H1 (cell line): Measurements from ENCODE around the gene DYDC2. TPM values are rescaled to one million over a fixed set of nuclear protein-coding genes. Genes with fewer than 3 reads are reported as not detected.

Source experiments
- CTCF ChIA-PET: fragments of 300-600 bp; sonication (Branson Sonifier 250); formaldehyde crosslinking; loops from one replicate; lab custom pipeline; 2021; ENCODE audit not compliant: partially characterized antibody; lab: Charles Lee
- POLR2A ChIA-PET: fragments of 300-600 bp; sonication (Branson Sonifier 250); formaldehyde crosslinking; loops from one replicate; lab custom pipeline; 2021; ENCODE audit warnings: inconsistent platforms; ENCODE audit not compliant: partially characterized antibody; lab: Charles Lee
- DNase-seq, 2 experiments: peaks; one replicate each; pipeline versions ENCODE4 v3.0.0 to v3.0.0-alpha.2; 2010 to 2022; ENCODE audit warnings: low spot score in 2 of 2, low read depth in 1 of 2, mixed read lengths in 1 of 2
- FAIRE-seq: peaks from 2 replicates; lab custom pipeline; 2011; peaks lifted over from hg19 to GRCh38; lab: Jason Lieb, UNC
- H2AFZ ChIP-seq: 2 replicates; pipeline ENCODE4 v1.8.1; 2012; ENCODE audit warnings: low read length, inconsistent platforms
- H2AK5ac ChIP-seq: 2 replicates; pipeline ENCODE4 v1.6.1; 2013; ENCODE audit warnings: low read depth, low read length
- H2BK120ac ChIP-seq: replicated peaks from 2 replicates; pipeline ENCODE3; 2013; ENCODE audit warnings: low read depth, low read length, inconsistent platforms
- H2BK12ac ChIP-seq: 2 replicates; pipeline ENCODE4 v1.6.1; 2013; ENCODE audit warnings: low read depth, low read length
- H2BK15ac ChIP-seq: 2 replicates; pipeline ENCODE4 v1.6.1; 2013; ENCODE audit warnings: low read length
- H2BK20ac ChIP-seq: 2 replicates; pipeline ENCODE4 v1.6.1; 2013; ENCODE audit warnings: low read length
- H2BK5ac ChIP-seq: 2 replicates; pipeline ENCODE4 v1.6.1; 2013; ENCODE audit warnings: low read depth, low read length
- H3K14ac ChIP-seq: 2 replicates; pipeline ENCODE4 v1.6.1; 2013; ENCODE audit warnings: inconsistent platforms; ENCODE audit not compliant: insufficient read length
- H3K18ac ChIP-seq: 2 replicates; pipeline ENCODE4 v1.6.1; 2013; ENCODE audit warnings: low read length; ENCODE audit errors: extremely low read depth
- H3K23ac ChIP-seq: 2 replicates; pipeline ENCODE4 v1.6.1; 2013; ENCODE audit warnings: inconsistent platforms; ENCODE audit not compliant: insufficient read length
- H3K23me2 ChIP-seq: 2 replicates; pipeline ENCODE4 v1.6.1; 2013; ENCODE audit warnings: low read depth, low read length
- H3K27ac ChIP-seq: 2 replicates; pipeline ENCODE4 v1.6.1; 2011; ENCODE audit warnings: low read depth, low read length, inconsistent platforms
- H3K27me3 ChIP-seq, 4 experiments: replicated peaks in 1 of 4; 1 replicate in 1 of 4; 2 replicates in 3 of 4; pipeline versions ENCODE4 v1.6.1 to v1.8.1; 2011 to 2013; ENCODE audit warnings: low read length in 3 of 4, mild to moderate bottlenecking in 3 of 4, inconsistent platforms in 2 of 4, mixed read lengths in 2 of 4, moderate library complexity in 1 of 4; ENCODE audit not compliant: control insufficient read depth in 3 of 4, insufficient read depth in 3 of 4; ENCODE audit errors: extremely low read depth in 1 of 4
- H3K36me3 ChIP-seq, 4 experiments: 2 replicates each; pipeline versions ENCODE4 v1.6.1 to v1.8.1; 2011 to 2013; ENCODE audit warnings: mild to moderate bottlenecking in 4 of 4, low read length in 3 of 4, moderate library complexity in 2 of 4, control low read depth in 1 of 4, inconsistent platforms in 1 of 4; ENCODE audit not compliant: insufficient read depth in 4 of 4, control insufficient read depth in 2 of 4
- H3K4ac ChIP-seq: replicated peaks from 2 replicates; pipeline ENCODE3; 2013; ENCODE audit warnings: low read length, low read depth, mixed read lengths, inconsistent platforms; ENCODE audit not compliant: insufficient read length
- H3K4me1 ChIP-seq, 4 experiments: replicated peaks in 1 of 4; 1 replicate in 1 of 4; 2 replicates in 3 of 4; pipeline versions ENCODE4 v1.6.1 to v1.8.1; 2011 to 2013; ENCODE audit warnings: low read length in 3 of 4, inconsistent platforms in 2 of 4, mixed read lengths in 1 of 4; ENCODE audit not compliant: insufficient read depth in 4 of 4, control insufficient read depth in 3 of 4
- H3K4me2 ChIP-seq, 2 experiments: 2 replicates each; pipeline versions ENCODE4 v1.6.1 to v1.8.1; 2011 to 2013; ENCODE audit warnings: low read depth in 2 of 2, low read length in 2 of 2, control low read depth in 1 of 2, inconsistent platforms in 1 of 2, mild to moderate bottlenecking in 1 of 2; ENCODE audit not compliant: insufficient read depth in 1 of 2
- H3K4me3 ChIP-seq, 4 experiments: fragments of 200-600, 300-600 bp in 1 of 4; sonication (generic), shearing (Covaris generic), sonication (Bioruptor Twin) in 1 of 4; 2 replicates each; pipeline versions ENCODE4 v1.5.1 to v1.8.1; 2011 to 2016; ENCODE audit warnings: low read length in 4 of 4, low read depth in 3 of 4, control low read depth in 2 of 4, inconsistent platforms in 2 of 4, mild to moderate bottlenecking in 2 of 4, mixed read lengths in 1 of 4, moderate library complexity in 1 of 4; ENCODE audit not compliant: insufficient read depth in 2 of 4; ENCODE audit errors: extremely low read depth in 1 of 4
- H3K56ac ChIP-seq: replicated peaks from 2 replicates; pipeline ENCODE3; 2013; ENCODE audit warnings: low read depth, mild to moderate bottlenecking, mixed read lengths, low read length, inconsistent platforms; ENCODE audit not compliant: insufficient read length
- H3K79me1 ChIP-seq: 2 replicates; pipeline ENCODE4 v1.6.1; 2013; ENCODE audit warnings: low read depth, low read length, control low read depth
- H3K79me2 ChIP-seq, 2 experiments: 2 replicates each; pipeline versions ENCODE4 v1.6.1 to v1.8.1; 2012 to 2013; ENCODE audit warnings: low read length in 2 of 2, mild to moderate bottlenecking in 2 of 2, inconsistent platforms in 1 of 2; ENCODE audit not compliant: insufficient read depth in 2 of 2, control insufficient read depth in 1 of 2
- H3K9ac ChIP-seq, 4 experiments: replicated peaks in 1 of 4; 1 replicate in 1 of 4; 2 replicates in 3 of 4; pipeline versions ENCODE4 v1.6.1 to v1.8.1; 2011 to 2013; ENCODE audit warnings: low read depth in 3 of 4, low read length in 3 of 4, control low read depth in 2 of 4, mild to moderate bottlenecking in 2 of 4, moderate library complexity in 2 of 4, inconsistent platforms in 1 of 4; ENCODE audit errors: extremely low read depth in 1 of 4
- H3K9me3 ChIP-seq, 2 experiments: 2 replicates each; pipeline versions ENCODE4 v1.6.1 to v1.8.1; 2012 to 2013; ENCODE audit warnings: mild to moderate bottlenecking in 2 of 2, moderate library complexity in 2 of 2, control low read depth in 1 of 2, inconsistent platforms in 1 of 2, low read depth in 1 of 2, low read length in 1 of 2, mixed read lengths in 1 of 2; ENCODE audit not compliant: insufficient read depth in 2 of 2
- H4K20me1 ChIP-seq, 2 experiments: replicated peaks in 1 of 2; 2 replicates each; pipeline versions ENCODE3 to v1.8.1; 2011 to 2013; ENCODE audit warnings: inconsistent platforms in 2 of 2, low read length in 2 of 2, mild to moderate bottlenecking in 1 of 2; ENCODE audit not compliant: insufficient read depth in 2 of 2, control insufficient read depth in 1 of 2
- H4K5ac ChIP-seq: 2 replicates; pipeline ENCODE4 v1.6.1; 2013; ENCODE audit warnings: low read length, low read depth, mixed read lengths, inconsistent platforms; ENCODE audit not compliant: insufficient read length
- H4K8ac ChIP-seq: 2 replicates; pipeline ENCODE4 v1.8.0; 2013; ENCODE audit warnings: mild to moderate bottlenecking, moderate library complexity, low read length, inconsistent platforms; ENCODE audit not compliant: insufficient read depth; ENCODE audit errors: extremely low read depth
- H4K91ac ChIP-seq: replicated peaks from 2 replicates; pipeline ENCODE3; 2013; ENCODE audit warnings: low read length, mixed read lengths, inconsistent platforms; ENCODE audit not compliant: insufficient read length
- KDM1A ChIP-seq: fragments of 200-600, 300-600 bp; sonication (generic); IDR thresholded peaks from 2 replicates; pipeline ENCODE4 v1.7.1; 2016; ENCODE audit warnings: mild to moderate bottlenecking, low read length, borderline replicate concordance
- RNF2 ChIP-seq: fragments of 200-900, 300-1000 bp; sonication (generic); IDR thresholded peaks from 2 replicates; pipeline ENCODE4 v1.7.1; 2016; ENCODE audit warnings: borderline replicate concordance, low read depth, mild to moderate bottlenecking, antibody characterized with exemption, low read length; ENCODE audit not compliant: poor library complexity, severe bottlenecking; ENCODE audit errors: missing control alignments
- SP2 ChIP-seq: IDR thresholded peaks from 2 replicates; pipeline ENCODE4 v1.6.1; 2012; ENCODE audit warnings: mild to moderate bottlenecking, low read length, inconsistent platforms
- WGBS, 2 experiments: shearing (Covaris generic) in 1 of 2; methylation state at CpG; one replicate each; pipeline versions ENCODE4 v1.1.6 to v1.1.7; 2013 to 2015; ENCODE audit warnings: low lambda C conversion rate in 2 of 2, mixed read lengths in 2 of 2, inconsistent platforms in 1 of 2, low coverage in 1 of 2, missing lambda C conversion rate in 1 of 2; ENCODE audit not compliant: insufficient replicate concordance in 2 of 2, insufficient coverage in 1 of 2, insufficient read length in 1 of 2; ENCODE audit errors: extremely low coverage in 1 of 2, missing lambda C conversion rate in 1 of 2; 5-methylcytosine and 5-hydroxymethylcytosine counted together
- polyA plus RNA-seq, 7 experiments: library from polyadenylated mRNA; depleted of rRNA in 3 of 7; stranded (reverse) in 5 of 7; unstranded in 2 of 7; fragments of >200 nt in 5 of 7; fragments of 200-250 nt in 2 of 7; gene quantifications; 1 replicate in 5 of 7; 2 replicates in 1 of 7; 4 replicates in 1 of 7; pipeline versions ENCODE4 v1.2.1 to v1.2.3, GENCODE V29; 2011 to 2013; ENCODE audit warnings: missing spikeins in 2 of 7, mixed read lengths in 2 of 7
- total RNA-seq: library from RNA; stranded (reverse); fragmentation: NEBNext Ultra II Directional; extraction: Animal tissue kit (Norgen Biotek cat#: 25700); gene quantifications from 2 replicates; pipeline ENCODE4 v1.2.1, GENCODE V29; 2021

The DYDC2 gene
- total and polyA plus RNA-seq, 2 of the 8 experiments (the other 6 are each of a cell fraction or from before 2014, with no cell fraction given): 1.5 to 5.2 TPM

DNA sequence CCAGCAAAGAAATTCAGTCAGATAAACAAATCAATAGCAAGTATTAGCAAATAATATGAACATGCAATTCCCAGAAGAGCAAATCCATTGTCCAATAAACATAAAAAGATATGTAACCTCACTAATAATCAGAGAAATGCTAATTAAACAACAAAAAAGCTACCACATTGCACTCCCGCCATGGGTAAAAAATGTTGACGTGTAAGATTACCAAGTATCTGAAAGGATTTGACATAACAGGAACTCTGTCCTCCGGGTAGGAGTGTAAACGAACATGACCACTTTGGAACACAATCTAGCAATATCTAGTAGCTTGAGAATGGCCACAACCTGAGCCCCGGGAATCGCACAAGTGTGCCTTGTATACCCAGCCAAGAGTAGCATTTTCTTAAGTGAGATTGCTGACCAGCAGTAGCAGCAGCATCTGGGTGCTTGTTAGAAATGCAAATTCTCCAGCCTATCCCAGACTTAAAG is 31.7 kb upstream of the DYDC2 start:
- Histone ChIP-seq H3K14ac (no peak overlapping the region), H3K18ac (no peak overlapping the region), H3K23me2 (no peaks in the 10 kb centered on the region), H3K9ac (no peak overlapping the region), H2BK15ac (no peak overlapping the region), H3K56ac (no peak overlapping the region), H2AFZ (no peak overlapping the region), H3K27ac (no peak overlapping the region), H3K27me3 (no peaks in the 10 kb centered on the region), H3K4me1 (no peaks in the 10 kb centered on the region), H2BK5ac (no peak overlapping the region), H4K5ac (no peak overlapping the region), H2BK120ac (no peak overlapping the region), H3K4me2 (no peak overlapping the region), H3K79me1 (no peaks in the 10 kb centered on the region), H3K79me2 (no peaks in the 10 kb centered on the region), H3K4me3 (no peak overlapping the region), H4K8ac (no peak overlapping the region), H2AK5ac (no peak overlapping the region), H4K20me1 (no peaks in the 10 kb centered on the region), H2BK20ac (no peak overlapping the region), H2BK12ac (no peak overlapping the region), H3K36me3 (no peaks in the 10 kb centered on the region), H3K9me3 (no peaks in the 10 kb centered on the region), H4K91ac (no peak overlapping the region), H3K23ac (no peak overlapping the region), H3K4ac (no peak overlapping the region)
- FAIRE-seq: no peak
- no peak for DNase-seq
- 86% methylated on average over 6 of the region's 6 CpGs; no CpG with 5 or more reads in 1 of the 2 experiments for WGBS, 2 experiments
- TF ChIP-seq RNF2 (no peak), KDM1A (no peak), SP2 (no peak)
- POLR2A ChIA-PET: no interaction called here
- CTCF ChIA-PET: interaction anchor here (0.6 to 0.8 kb wide), 2 partner anchors 17 to 53 kb away, joined by 3 to 4 read pairs; no protein-coding TSS in a partner anchor
